ENCODE measurements around the gene OPCML. TPM values are rescaled to one million over a fixed set of nuclear protein-coding genes. Genes with fewer than 3 reads are reported as not detected.

Gene OPCML
- total RNA-seq, 1 experiment from 2014 or later = not detected

DNA sequence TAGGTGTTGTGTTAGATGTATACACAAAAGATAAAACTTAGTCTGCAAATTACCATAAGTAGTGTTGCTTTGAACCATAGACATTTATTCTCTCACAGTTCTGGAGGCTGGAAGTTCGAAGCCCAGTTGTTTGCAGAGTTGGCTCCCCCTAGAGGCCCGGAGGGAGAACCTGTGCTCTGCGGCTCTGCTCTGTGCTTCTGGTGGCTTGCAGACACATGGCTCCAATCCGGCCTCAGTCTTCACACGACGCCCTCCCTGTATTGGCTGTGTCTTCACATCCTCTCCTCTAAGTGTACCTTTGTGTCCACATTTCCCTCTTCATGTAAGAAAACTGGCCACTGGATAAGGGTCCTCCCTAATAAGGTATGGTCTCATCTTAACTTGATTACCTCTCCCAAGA is 128.4 kb downstream of the OPCML start:
- Histone ChIP-seq H3K27ac (ENCODE audit: low read length) (no peak overlapping the region), H3K4me1 (ENCODE audit: insufficient read depth, low read length) (no peaks in the 10 kb centered on the region), H2AFZ (ENCODE audit: low read length) (no peak overlapping the region), H3K27me3 (ENCODE audit: low read length) (no peaks in the 10 kb centered on the region), H3K9ac (ENCODE audit: low read length) (no peak overlapping the region), H3K4me2 (ENCODE audit: low read length) (no peak overlapping the region), H4K20me1 (ENCODE audit: low read length) (no peaks in the 10 kb centered on the region), H3K9me3 (ENCODE audit: low read length) (peaks cover 38% of the 10 kb centered on the region), H3F3A (ENCODE audit: low read length, unreplicated experiment) (no peaks in the 10 kb centered on the region), H3K4me3 (ENCODE audit: low read length) (no peak overlapping the region), H3K9me2 (replicated peaks; ENCODE audit: low read length) (no peaks in the 10 kb centered on the region), H3K36me3 (ENCODE audit: low read depth, low read length) (no peaks in the 10 kb centered on the region), H3K79me2 (ENCODE audit: low read length) (no peaks in the 10 kb centered on the region)
- TF ChIP-seq EZH2 (IDR thresholded peaks at IDR 0.05; ENCODE audit: low read length, unreplicated experiment) = no peak
- TF ChIP-seq, protein P1, sequence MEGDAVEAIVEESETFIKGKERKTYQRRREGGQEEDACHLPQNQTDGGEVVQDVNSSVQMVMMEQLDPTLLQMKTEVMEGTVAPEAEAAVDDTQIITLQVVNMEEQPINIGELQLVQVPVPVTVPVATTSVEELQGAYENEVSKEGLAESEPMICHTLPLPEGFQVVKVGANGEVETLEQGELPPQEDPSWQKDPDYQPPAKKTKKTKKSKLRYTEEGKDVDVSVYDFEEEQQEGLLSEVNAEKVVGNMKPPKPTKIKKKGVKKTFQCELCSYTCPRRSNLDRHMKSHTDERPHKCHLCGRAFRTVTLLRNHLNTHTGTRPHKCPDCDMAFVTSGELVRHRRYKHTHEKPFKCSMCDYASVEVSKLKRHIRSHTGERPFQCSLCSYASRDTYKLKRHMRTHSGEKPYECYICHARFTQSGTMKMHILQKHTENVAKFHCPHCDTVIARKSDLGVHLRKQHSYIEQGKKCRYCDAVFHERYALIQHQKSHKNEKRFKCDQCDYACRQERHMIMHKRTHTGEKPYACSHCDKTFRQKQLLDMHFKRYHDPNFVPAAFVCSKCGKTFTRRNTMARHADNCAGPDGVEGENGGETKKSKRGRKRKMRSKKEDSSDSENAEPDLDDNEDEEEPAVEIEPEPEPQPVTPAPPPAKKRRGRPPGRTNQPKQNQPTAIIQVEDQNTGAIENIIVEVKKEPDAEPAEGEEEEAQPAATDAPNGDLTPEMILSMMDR (conservative IDR thresholded peaks at IDR 0.05; ENCODE audit: low read depth, low read length) = peak; percentile 33; the same call in 1 of the 2 replicates
- no TSS peak for BruUV-seq (replicated peaks)
- ATAC-seq (no peak), DNase-seq (no peak)
- CTCF ChIA-PET = no interaction called here
- intact Hi-C loops (cut with micrococcal nuclease) = no loop called here
- POLR2A ChIA-PET (ENCODE audit: unreplicated experiment) = no interaction called here

DNA sequence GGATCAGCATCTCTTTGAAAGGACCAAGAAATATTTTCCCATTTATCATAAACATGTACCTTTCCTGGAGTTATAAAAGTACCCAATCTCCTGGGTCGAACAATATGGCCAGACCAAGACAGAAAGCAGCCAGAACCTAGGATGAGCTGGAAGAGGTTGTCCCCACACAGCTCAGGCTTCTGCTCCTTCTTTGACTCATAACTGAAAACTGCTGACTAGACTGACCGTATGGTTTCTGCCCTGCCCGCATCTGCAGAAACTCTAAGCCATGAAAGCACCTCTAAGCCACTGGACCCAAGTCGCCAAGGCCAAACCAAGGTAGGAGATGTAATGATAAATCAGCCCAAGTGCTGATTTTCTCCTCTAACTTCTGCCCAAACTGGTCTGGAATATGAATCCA is 129.8 kb downstream of the OPCML start:
- no peak overlapping the region for H2AFZ ChIP-seq (ENCODE audit: low read length)
- CTCF ChIA-PET = no interaction called here
- peaks cover 38% of the 10 kb centered on the region for H3K9me3 ChIP-seq (ENCODE audit: low read length)
- ATAC-seq (no peak), DNase-seq (no peak)
- H3K79me2 ChIP-seq (ENCODE audit: low read length) = no peaks in the 10 kb centered on the region
- POLR2A ChIA-PET (ENCODE audit: unreplicated experiment) = no interaction called here
- TF ChIP-seq, protein P1 (conservative IDR thresholded peaks at IDR 0.05; ENCODE audit: low read depth, low read length) = no peak
- TF ChIP-seq EZH2phosphoT487 (IDR thresholded peaks at IDR 0.05; ENCODE audit: borderline replicate concordance, low read length) (no peak), EZH2 (IDR thresholded peaks at IDR 0.05; ENCODE audit: low read length, unreplicated experiment) (no peak)
- intact Hi-C loops (cut with micrococcal nuclease) = no loop called here
- no peaks in the 10 kb centered on the region for H3K27me3 ChIP-seq (ENCODE audit: low read length)
- H3K4me1 ChIP-seq (ENCODE audit: insufficient read depth, low read length) = no peaks in the 10 kb centered on the region
- H3K36me3 ChIP-seq (ENCODE audit: low read depth, low read length) = no peaks in the 10 kb centered on the region
- no peak overlapping the region for H3K9ac ChIP-seq (ENCODE audit: low read length)
- no peaks in the 10 kb centered on the region for H3F3A ChIP-seq (ENCODE audit: low read length, unreplicated experiment)
- no TSS peak for BruUV-seq (replicated peaks)
- no peak overlapping the region for H3K27ac ChIP-seq (ENCODE audit: low read length)
- H4K20me1 ChIP-seq (ENCODE audit: low read length) = no peaks in the 10 kb centered on the region
- H3K4me2 ChIP-seq (ENCODE audit: low read length) = no peak overlapping the region
- H3K4me3 ChIP-seq (ENCODE audit: low read length) = no peak overlapping the region
- H3K9me2 ChIP-seq (replicated peaks; ENCODE audit: low read length) = no peaks in the 10 kb centered on the region

DNA sequence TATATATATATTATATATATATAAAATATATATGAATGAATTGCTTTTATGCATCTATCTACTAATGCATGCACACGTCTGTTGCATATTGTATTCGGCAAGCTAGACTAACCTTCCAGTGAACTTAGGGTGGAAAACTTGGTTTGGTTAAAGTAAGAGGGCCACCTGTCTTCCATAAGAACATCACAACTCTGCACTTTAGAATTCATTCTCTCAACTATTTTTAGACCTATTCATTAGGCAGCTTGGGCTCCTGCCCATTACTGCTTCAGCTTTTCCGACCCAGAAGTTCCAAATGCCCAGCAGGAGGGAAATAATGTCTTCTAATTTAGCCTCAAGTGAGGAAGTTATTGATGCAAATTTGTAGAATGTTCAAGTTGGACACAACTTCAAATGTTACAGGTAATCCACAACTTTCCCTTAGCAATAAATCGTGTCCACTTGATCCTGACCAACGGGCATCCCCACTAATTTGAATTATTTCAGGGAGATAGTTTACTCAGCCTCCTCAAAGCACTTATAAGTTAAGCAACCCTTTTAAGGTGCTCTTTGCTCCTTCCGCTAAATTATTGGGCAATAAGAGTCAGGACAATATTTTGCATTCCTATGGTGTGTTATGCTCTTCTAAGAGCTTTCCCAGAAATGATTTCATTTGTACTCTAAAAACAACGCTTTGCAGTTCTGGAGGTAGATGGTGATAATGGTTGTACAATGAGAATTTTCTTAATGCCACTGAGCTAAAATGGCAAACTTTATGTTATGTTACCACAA is 132.3 kb downstream of the OPCML start:
- Histone ChIP-seq H3K27ac (ENCODE audit: low read length) (no peak overlapping the region), H3K9me3 (ENCODE audit: low read length) (peaks cover 38% of the 10 kb centered on the region), H3K9me2 (replicated peaks; ENCODE audit: low read length) (no peaks in the 10 kb centered on the region), H2AFZ (ENCODE audit: low read length) (no peak overlapping the region), H3K9ac (ENCODE audit: low read length) (no peak overlapping the region), H4K20me1 (ENCODE audit: low read length) (no peaks in the 10 kb centered on the region), H3F3A (ENCODE audit: low read length, unreplicated experiment) (no peaks in the 10 kb centered on the region), H3K4me1 (ENCODE audit: insufficient read depth, low read length) (no peaks in the 10 kb centered on the region), H3K79me2 (ENCODE audit: low read length) (no peaks in the 10 kb centered on the region), H3K4me2 (ENCODE audit: low read length) (no peak overlapping the region), H3K27me3 (ENCODE audit: low read length) (no peaks in the 10 kb centered on the region), H3K4me3 (ENCODE audit: low read length) (no peak overlapping the region), H3K36me3 (ENCODE audit: low read depth, low read length) (no peaks in the 10 kb centered on the region)
- POLR2A ChIA-PET (ENCODE audit: unreplicated experiment) = no interaction called here
- ATAC-seq (no peak), DNase-seq (no peak)
- intact Hi-C loops (cut with micrococcal nuclease) = no loop called here
- no peak for TF ChIP-seq EZH2 (IDR thresholded peaks at IDR 0.05; ENCODE audit: low read length, unreplicated experiment)
- no peak for TF ChIP-seq EZH2phosphoT487 (IDR thresholded peaks at IDR 0.05; ENCODE audit: borderline replicate concordance, low read length)
- TF ChIP-seq, protein P1 (conservative IDR thresholded peaks at IDR 0.05; ENCODE audit: low read depth, low read length) = no peak
- CTCF ChIA-PET = no interaction called here
- no TSS peak for BruUV-seq (replicated peaks)

Data from PC-3 (cell line).